C4-2B (cell line): Measurements from ENCODE around the gene HBQ1.

Experiments
- ZFX ChIP-seq: fragments of 450-650 bp; IDR thresholded peaks from 2 replicates; pipeline ENCODE4 v1.6.1; 2017
- TF ChIP-seq, protein P1 (sequence below): fragments of 450-650 bp; conservative IDR thresholded peaks from 2 replicates; pipeline ENCODE4 v1.5.1; 2017; ENCODE audit warnings: mild to moderate bottlenecking

- TF ChIP-seq, protein P1, sequence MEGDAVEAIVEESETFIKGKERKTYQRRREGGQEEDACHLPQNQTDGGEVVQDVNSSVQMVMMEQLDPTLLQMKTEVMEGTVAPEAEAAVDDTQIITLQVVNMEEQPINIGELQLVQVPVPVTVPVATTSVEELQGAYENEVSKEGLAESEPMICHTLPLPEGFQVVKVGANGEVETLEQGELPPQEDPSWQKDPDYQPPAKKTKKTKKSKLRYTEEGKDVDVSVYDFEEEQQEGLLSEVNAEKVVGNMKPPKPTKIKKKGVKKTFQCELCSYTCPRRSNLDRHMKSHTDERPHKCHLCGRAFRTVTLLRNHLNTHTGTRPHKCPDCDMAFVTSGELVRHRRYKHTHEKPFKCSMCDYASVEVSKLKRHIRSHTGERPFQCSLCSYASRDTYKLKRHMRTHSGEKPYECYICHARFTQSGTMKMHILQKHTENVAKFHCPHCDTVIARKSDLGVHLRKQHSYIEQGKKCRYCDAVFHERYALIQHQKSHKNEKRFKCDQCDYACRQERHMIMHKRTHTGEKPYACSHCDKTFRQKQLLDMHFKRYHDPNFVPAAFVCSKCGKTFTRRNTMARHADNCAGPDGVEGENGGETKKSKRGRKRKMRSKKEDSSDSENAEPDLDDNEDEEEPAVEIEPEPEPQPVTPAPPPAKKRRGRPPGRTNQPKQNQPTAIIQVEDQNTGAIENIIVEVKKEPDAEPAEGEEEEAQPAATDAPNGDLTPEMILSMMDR = no peak
- no peak for TF ChIP-seq ZFX
These were observed 2.7 kb downstream of the HBQ1 start for GRCh38 chr16:183005-183404.
